GM18498 (cell line): ENCODE results near the gene MSI2.

Experiments used
- ATAC-seq: cut with Tn5 transposase; IDR thresholded peaks from one replicate; pipeline ENCODE4 v1.9.1; 2021; ENCODE audit warnings: mild to moderate bottlenecking, moderate library complexity; ENCODE audit not compliant: unreplicated experiment

MSI2 gene

DNA sequence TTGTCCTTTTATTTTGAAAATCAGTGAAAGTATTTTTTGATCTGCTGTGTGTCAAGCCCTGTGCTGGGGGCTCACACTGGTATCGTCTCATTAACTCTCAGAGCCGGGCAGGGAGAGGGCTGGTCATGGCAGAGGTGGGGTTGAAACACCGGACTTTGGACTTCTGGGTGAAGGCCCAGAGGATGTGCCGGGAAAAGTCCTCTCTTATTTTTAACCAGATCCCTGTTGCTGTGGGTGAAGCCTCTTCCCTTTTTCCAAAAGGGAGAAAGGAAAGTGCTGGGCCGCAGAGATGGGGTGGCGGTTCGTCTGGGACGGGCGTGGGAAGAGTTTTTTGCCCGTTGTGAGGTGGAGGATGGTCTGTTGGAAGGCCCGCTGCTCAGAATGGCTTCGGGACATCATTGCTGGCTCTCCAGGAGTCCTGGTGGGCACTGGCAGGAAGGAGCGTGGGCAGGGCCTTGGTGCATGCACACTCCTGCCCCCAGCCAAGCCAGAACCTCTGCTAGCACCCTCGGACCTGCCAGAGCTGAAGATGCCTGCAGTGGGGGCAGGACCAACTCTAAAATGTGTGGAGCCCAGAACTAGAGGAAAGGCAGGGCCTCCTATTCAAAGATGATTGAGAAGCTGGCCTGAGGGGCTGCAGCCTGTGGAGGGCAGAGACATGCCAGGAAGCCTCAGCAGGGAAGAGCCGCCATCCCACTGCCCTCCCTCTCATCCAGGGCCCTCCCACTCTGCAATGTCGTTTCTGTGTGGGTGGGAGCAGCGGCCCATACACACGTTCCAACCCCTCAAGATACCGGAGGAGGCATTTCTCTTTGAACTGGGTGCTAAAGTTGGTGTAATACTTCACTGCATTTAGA is 275.6 kb downstream of the MSI2 start:
- no peak for ATAC-seq

DNA sequence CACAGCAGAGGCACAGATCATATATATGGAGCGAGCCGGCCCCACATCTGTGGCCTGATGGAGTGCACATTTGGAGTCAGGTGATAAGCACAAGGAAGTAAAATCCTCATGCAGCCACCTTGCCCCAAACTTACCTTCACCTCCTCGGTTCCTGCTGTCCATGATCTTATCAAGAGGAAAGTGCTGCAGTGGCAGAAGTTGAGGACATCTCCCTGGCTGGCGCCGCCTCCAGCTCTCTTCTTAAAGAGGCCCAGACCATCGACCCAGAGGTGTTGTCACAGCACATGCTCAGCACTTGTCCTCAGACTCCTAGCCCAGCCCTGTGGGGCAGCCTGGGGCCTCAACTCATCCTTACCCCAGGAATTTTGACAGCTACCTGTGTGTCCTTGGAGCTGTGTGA is 276.2 kb downstream of the MSI2 start:
- no peak for ATAC-seq

DNA sequence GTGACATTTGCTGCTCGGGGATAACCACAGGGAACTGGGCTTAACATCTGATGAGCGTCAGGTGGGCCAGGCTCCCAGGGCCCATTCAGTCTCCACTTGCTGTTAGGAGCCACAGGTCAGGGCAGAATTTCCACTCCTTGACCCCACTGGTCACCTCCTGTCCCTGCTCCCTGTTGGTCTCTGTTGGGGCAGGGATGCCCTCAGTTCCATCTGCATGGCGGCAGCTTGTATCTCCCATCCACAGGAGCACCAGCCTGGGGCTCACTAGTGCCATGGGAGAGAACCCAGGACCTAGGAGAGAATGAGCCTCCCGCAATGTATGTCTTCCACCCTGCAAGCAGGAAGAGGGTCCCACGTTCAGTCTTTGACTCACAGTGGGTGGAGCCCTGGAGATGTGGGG is 276.6 kb downstream of the MSI2 start:
- ATAC-seq, result no peak

DNA sequence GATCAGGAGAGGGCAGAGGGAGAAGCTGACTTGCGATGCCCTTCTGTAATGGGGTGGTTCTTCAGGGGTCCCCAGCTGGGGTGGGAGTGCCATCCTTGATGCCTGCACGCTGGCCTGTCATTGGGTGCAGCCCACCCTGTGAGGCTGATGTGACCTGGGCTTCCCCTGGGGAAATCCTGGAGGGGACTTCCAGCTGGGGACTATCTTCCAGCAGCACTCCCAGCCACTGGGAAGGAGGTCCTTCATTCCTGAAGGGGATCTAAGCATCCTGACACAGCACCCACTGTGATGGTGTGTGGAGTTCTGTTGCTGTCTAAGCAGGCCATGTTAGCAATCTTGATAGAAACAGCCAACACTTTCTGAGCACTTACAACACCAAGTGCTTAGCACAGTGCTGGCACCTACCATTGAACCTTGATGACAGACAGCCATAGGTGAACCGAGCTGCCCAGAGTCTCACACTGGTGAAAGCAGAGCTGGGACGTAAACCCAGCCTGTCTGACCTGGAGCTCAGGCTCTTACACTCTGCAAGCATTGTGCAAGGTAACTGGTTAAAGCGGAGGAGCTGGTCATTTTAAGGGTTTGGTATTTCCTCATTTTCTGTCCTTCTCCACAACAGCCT is 277.5 kb downstream of the MSI2 start:
- no peak for ATAC-seq

DNA sequence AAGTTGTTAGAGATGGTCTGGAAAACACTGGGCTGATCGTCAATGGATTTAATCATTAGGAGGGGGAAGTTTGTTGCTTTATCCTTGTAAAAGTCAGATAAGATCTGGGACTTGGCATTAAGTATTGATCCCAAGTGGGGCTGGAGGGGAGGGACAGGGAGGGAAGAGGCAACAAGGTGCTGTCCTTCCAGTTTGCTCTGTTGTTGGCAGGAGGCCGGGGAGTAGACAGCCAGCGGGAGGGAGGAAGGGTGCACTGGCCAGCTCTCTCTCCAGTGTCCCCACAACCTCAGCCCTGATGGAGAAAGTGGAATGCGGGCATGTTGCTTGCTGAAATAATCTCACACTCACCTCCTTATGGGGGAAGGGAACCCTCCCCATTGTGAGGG is 278.5 kb downstream of the MSI2 start:
- ATAC-seq, result no peak

DNA sequence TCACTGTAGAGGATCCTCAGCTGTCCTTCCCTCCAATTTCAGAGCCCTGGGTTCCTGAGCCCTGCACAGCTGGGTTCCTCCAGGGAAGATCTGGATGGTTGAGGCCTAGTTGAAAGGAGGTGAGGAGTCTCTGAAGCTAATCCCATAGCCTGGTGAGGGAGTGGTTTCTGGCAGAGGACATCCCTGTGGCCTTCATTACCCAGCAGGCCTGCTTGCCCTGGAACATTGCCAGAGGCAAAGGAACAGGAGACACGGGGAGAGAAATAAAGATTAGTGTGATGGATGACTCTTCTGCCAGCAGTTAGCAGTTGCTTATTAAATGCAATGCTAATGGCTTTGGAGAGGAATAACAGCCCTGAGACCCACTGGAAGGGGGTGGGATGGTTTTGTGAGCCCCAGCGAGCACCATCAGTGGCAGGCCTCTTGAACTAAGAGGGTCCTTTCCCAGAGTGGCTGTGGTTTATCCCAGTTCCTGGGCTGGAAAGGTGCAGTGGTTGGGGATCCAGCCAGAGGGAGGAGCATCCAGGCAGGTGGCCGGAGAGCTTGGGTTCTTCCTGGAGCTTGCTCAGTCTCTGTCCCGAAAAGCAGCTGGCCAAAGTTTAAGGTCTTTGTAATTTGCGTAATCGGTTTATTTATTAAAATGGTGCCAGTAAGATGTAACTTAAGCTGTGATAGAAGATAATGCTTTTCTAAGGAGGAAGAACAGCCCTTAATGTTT is 279.1 kb downstream of the MSI2 start:
- ATAC-seq, result no peak

DNA sequence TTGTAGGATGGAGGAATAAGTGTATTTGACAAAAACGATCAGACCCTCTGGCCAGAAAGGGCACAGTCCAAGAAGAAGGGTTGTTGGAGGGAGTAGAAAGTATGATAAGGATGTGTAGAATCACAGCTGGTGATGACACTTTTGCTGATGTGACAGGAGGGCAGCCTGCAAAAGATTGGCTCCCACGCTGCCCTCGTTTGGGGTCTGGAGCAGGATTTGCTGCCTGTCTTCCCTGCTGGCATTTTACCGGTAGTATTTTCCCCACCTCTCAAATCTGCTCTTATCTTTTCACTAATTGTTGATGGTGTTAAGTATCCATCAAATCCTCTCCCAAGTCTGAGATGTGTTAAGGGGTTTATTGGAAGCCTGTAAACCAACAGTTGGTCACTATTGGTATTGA is 280.0 kb downstream of the MSI2 start:
- ATAC-seq, result no peak

DNA sequence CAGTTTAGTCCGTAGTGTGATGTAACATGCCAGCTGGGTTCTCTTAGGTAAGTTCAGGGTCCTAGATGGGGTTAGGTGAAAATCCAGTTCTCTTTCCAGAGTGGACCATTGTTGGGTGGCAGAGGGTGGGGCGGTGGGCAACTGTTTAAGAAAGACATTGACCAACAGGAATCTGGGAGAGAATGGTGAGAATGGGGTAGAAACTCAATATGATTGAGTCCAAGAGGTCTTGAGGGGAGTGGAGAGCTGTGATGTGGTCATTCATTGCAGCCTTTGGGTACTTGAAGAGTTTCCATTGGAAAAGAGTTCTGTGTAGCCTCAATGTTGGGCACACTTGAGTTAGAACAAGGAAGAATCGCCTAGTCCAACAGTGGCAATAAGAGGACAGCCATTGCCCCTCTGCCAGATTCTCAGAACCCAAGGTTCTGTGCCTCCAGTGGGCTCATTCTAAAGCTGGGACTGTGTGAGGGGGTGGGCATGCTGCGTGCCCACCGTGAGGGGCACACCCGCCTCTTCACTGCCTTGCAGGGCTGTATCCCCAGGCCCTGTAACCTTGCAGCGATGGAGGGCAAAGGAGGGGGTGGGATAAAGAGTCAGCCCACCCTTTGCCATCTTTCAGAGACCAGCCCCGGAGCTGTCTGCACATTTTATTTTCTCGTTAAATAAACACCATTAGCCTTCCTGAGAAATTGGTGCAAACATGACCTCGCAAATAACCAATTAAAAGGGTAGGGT is 280.6 kb downstream of the MSI2 start:
- ATAC-seq, result no peak

DNA sequence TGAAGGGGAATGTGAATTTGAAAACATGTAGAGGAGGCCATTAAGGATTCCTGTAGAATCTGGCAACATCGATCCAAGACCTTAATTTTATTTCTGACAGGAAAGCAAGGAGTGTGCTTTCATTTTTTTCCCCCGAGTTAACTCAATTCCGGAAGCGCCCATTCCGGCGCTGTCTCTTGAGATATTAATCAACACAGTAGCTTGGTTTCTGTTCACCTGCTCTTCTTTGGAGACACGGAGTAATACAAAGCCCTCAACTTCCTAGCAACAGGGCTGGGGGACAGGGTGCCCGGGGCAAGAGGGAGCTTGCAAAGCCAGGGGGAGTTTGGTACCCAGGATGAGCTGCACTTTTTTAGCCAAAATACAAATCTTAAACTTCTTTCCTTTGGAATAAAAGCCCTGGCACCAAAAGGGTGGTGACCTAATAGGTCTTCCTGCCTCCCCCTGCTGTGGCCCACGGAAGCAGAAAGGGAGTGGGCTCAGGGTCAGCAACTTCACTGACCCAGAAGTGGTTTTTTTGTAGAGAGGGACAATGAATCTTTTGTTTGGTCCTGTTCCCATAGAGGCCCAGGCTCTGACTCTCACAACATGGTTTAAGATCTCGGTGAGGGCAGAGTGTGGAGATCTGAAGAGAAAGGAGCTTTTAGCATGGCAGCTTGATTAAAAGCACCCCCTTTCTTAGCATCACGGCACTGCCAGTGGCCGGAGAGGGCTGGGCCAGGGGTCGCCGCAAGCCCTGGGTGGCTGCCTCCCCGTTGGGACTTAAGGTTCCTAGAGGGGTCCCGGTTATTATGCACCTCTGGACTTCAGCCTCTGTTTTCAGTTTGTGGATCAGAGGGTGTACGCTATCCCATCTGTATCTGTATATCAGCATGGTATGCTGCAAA is 281.4 kb downstream of the MSI2 start:
- ATAC-seq, result no peak

DNA sequence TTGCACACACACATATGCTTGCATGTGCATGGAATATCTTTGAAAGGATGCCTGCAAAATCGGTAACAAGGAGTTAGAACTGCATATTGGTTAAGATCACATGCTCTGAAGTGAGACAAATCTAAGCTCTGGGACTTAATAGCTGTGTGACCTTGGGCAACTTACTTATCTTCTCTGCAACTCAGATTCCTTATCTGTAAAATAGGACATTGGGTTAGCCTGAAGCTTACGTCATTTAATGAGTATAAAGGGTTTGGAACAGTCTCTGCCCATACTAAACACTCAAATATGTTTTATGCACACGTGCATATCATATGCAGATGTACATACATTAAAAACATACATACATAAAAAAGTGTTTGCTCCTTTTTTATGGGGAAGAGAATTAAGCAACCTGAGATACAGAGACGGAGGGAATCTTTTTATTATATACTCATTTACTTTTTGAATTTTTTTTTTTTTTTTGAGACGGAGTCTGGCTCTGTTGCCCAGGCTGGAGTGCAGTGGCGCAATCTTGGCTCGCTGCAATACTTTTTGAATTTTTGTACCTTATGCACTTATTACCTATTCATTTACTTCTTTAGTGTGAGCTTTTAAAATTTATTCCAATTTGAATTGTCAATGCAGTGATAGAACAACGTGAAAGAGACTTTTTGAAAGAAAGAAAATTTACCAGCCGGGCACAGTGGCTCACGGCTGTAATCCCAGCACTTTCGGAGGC is 282.6 kb downstream of the MSI2 start:
- ATAC-seq, result no peak

DNA sequence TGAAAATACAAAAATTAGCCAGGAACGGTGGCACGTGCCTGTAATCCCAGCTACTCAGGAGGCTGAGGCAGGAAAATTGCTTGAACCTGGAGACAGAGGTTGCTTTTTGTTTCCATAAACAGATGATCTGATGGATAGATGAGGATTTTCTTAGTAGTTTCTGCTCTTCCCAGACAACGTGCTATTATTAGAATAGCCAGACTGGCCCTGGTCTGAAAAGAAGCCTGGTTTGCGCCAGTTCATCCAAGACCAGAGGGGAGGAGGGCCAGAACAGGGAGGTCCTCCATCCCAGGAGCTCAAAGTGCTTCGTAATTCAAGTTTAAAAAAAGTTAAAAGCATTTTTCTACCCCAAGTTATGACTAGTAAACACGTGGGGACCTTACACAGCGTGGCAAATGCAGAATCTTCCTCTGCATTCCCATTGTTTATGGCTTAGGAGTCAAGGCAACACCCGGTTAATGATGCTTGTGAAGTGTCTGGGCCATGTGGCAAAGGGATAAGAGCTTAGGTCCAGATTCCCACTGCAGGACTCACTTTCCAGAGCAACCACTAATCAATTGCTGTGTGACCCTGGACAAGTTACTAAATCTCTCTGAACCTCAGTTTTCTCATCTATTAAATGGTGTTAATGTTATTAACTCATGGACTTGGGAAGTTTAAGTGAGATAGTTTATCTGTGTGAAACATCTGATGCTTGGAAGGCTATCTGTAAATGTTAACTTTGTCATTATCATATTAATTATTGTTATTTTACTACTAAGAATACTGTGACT is 283.4 kb downstream of the MSI2 start:
- ATAC-seq, result no peak

DNA sequence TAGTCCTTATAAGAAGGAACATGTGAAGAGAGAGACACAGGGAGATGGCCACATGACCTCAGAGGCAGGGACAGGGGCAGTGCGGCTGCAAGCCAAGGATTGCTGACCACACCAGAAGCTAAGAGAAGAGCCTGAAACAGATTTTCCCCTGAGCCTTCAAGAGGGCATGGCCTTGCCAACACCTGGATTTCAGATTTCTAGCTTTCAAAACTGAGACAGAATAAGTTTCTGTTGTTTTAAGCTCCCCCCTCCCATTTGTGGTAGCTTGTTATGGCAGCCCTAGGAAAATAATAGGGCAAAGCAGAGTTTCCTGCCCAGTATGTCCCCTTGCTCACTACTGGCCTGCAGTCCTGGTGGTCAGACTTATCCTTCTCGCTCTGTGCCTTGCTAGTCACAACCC is 284.3 kb downstream of the MSI2 start:
- no peak for ATAC-seq

DNA sequence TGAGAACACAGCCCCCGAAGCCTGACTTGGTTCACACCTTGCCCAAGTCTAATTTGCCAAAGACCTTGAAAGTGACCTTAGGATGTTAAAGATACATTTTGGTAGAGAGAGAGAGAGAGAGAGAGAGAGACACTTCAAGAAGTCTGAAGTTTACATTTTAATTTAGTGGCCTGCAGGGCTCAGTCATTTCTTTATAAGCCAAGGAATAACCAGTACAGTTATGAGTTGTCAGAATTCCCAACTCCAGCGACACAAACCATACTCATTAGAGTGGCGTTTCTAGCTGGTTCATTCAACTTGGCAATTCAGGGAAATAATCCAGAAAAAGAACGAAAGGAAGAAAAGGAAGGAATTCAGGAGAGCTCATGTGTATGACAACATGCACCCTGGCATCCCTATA is 284.7 kb downstream of the MSI2 start:
- ATAC-seq, result no peak

DNA sequence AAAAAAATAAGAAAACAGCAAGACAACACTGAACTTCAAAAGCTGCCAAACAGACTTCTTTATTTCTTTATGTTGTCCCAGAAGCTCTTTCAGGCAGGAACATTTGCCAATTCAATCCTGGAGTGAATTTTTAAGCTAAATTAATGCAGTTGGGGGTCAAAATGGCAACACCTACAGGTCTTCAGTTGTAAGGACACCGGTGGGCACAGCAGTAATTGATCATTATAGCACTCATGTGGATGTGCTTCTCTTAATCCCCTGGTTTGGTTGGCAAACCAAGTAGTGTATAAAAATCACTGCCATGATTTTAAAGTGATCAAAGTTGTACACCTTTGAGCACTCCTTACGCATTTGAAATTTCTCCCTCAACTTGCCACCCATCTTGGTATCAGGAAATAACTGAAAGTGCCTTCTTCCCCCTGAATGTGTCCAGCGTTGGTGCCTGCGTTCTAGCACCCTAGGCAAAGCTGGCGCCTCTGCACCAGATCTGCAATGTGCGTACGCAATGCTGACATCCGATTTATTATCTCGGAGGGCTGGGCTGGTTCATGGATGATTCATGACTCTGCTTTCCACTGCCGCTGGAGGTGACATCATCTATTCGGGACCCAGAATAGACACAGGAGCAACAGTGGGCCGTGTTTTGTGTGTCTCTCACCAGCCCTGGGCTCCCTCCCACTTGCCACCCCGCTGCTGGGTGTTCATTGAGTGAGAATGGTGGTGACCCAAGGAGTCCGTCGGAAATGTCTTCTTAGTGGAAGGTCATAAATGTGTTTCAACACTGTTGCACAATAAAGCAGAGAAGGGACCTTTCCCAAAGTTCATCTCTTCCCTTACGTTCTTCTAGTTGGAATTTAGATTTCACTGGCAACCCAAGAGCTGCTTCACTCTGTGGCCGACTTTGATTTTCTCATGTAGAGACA is 285.4 kb downstream of the MSI2 start:
- ATAC-seq, result no peak

DNA sequence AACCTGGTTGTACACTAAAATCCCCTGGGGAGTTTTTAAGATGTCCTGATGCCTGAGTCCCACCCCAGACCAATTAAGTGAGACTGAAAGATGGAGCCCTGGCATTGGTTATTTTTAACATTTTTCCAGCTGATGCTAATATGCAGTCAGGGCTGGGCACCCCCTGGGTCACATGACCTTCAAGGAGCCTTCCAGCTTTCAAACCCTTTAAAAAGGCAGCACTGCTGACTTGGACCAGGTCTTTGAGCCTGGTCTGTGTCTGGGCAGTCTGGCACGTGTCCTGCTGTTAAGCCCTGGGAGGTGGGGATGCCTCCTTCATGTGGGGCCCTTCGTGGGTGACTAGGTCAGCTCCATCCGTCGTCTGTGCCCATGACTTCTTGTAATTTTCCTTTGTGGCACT is 286.2 kb downstream of the MSI2 start:
- no peak for ATAC-seq

DNA sequence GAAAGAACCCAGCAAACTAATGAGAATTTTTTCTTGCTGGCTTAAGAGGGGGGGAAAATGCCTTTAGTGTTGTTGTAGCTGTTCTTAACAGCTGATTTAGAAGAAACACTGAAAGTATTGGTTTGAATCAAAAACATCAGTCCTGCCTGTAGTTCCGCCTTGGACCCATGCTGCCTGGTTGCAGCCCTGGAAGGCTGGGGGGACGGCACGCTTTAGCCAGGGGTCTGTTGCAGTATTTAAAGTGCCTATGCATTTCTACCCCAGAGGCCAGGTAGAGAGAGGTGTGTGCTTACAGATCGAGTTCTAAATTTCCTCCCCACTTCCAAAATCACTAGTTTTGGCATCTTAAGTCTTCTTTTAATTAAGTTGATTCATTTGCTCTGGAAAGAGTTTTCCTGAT is 286.9 kb downstream of the MSI2 start:
- no peak for ATAC-seq

DNA sequence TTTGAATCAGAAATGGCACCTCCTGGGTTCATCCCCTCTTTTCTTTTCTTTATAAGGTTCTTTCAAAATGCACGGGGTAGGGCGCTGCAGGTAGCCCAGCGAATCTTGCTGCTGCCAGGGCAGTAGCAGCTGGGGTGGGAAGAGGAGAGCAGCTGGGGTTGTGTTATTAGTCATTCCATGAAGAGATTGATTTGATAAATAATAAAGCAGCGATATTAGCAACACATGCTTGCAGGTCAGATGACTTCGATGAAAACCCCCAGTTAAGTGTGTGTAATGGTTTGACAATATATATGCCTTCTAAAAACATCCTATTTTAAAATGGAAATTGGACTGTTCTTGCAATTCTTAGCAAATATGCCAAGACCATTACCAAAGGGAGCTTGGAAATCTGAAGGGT is 288.1 kb downstream of the MSI2 start:
- ATAC-seq, result no peak
